GM12878 (cell line): ENCODE measurements around the gene MAPKAPK2. TPM values are rescaled to one million over a fixed set of nuclear protein-coding genes. Genes with fewer than 3 reads are reported as not detected.

Source experiments
- CBFB ChIP-seq: IDR thresholded peaks from 2 replicates; pipeline ENCODE4 v1.6.1; 2016; ENCODE audit warnings: antibody characterized with exemption, low read depth
- CBX3 ChIP-seq: fragments of 200-600 bp; sonication (generic); IDR thresholded peaks from 2 replicates; pipeline ENCODE4 v1.6.1; 2016; ENCODE audit warnings: low read depth, borderline replicate concordance
- CEBPZ ChIP-seq: fragments of 150-350 bp; IDR thresholded peaks from 2 replicates; pipeline ENCODE4 v1.6.1; 2016; ENCODE audit warnings: low read depth, low read length
- EGR1 ChIP-seq, 2 experiments: IDR thresholded peaks; 1 replicate in 1 of 2; 2 replicates in 1 of 2; pipeline ENCODE4 v1.6.1; 2011 to 2012; ENCODE audit warnings: low read depth in 2 of 2, low read length in 2 of 2, borderline replicate concordance in 1 of 2, mild to moderate bottlenecking in 1 of 2, moderate library complexity in 1 of 2
- GATAD2B ChIP-seq: fragments of 450-650 bp; conservative IDR thresholded peaks from 2 replicates; pipeline ENCODE4 v1.6.1; 2017; ENCODE audit warnings: low read depth, mild to moderate bottlenecking, moderate library complexity
- HCFC1 ChIP-seq: fragments of 150-350 bp; IDR thresholded peaks from 2 replicates; pipeline ENCODE4 v1.6.1; 2014; ENCODE audit warnings: low read length
- HDGF ChIP-seq: fragments of 450-650 bp; IDR thresholded peaks from 2 replicates; pipeline ENCODE4 v1.6.1; 2016; ENCODE audit warnings: antibody characterized with exemption
- IRF4 ChIP-seq: IDR thresholded peaks from 2 replicates; pipeline ENCODE4 v1.6.1; 2011; ENCODE audit warnings: low read depth, low read length
- JUND ChIP-seq: IDR thresholded peaks from 2 replicates; pipeline ENCODE4 v1.6.1; 2012; ENCODE audit warnings: low read depth, mild to moderate bottlenecking, low read length, improper control_type of control experiment, moderate library complexity
- NBN ChIP-seq: fragments of 450-650 bp; IDR thresholded peaks from 2 replicates; pipeline ENCODE4 v1.6.1; 2016
- NFYA ChIP-seq: IDR thresholded peaks from 2 replicates; pipeline ENCODE4 v1.6.1; 2011; ENCODE audit warnings: low read depth, mild to moderate bottlenecking, low read length, improper control_type of control experiment, borderline replicate concordance
- PAX5 ChIP-seq: IDR thresholded peaks from 2 replicates; pipeline ENCODE4 v1.6.1; 2011; ENCODE audit warnings: low read depth, low read length, borderline replicate concordance
- POU2F2 ChIP-seq: IDR thresholded peaks from 3 replicates; pipeline ENCODE4 v1.6.1; 2011; ENCODE audit warnings: low read depth, mild to moderate bottlenecking, low read length, borderline replicate concordance
- RB1 ChIP-seq: fragments of 450-650 bp; formaldehyde crosslinking; IDR thresholded peaks from 2 replicates; pipeline ENCODE4 v1.6.1; 2017; ENCODE audit warnings: mild to moderate bottlenecking, borderline replicate concordance
- TBL1XR1 ChIP-seq: IDR thresholded peaks from 2 replicates; pipeline ENCODE4 v1.6.1; 2012; ENCODE audit warnings: low read depth, low read length, improper control_type of control experiment
- WRNIP1 ChIP-seq: IDR thresholded peaks from 2 replicates; pipeline ENCODE4 v1.6.1; 2011; ENCODE audit warnings: low read depth, low read length, improper control_type of control experiment, borderline replicate concordance
- YBX1 ChIP-seq: fragments of 450-650 bp; IDR thresholded peaks from 2 replicates; pipeline ENCODE4 v1.6.1; 2016; ENCODE audit warnings: antibody characterized with exemption
- ZNF687 ChIP-seq: fragments of 450-650 bp; IDR thresholded peaks from 2 replicates; pipeline ENCODE4 v1.6.1; 2017; ENCODE audit warnings: mild to moderate bottlenecking, moderate library complexity
- polyA plus RNA-seq, 11 experiments: library from polyadenylated mRNA; depleted of rRNA in 4 of 11; unstranded in 6 of 11; stranded (reverse) in 5 of 11; fragments of >200 nt; fragmentation: Nextera tagmentation in 4 of 11; fragmentation: Illumina TruSeq in 1 of 11; extraction: Ambion mirVana in 4 of 11; extraction: Trizol in 1 of 11; gene quantifications; 1 replicate in 1 of 11; 2 replicates in 10 of 11; pipeline versions ENCODE4 v1.2.1 to v1.2.3, GENCODE V29; 2011 to 2016; ENCODE audit warnings: inconsistent platforms in 2 of 11, missing spikeins in 2 of 11, low read depth in 1 of 11
- total RNA-seq, 4 experiments: library from RNA; depleted of rRNA in 3 of 4; stranded (reverse); fragments of >200 nt in 3 of 4; fragmentation: Illumina TruSeq in 1 of 4; extraction: Trizol in 1 of 4; gene quantifications; 2 replicates each; pipeline versions ENCODE4 v1.2.1 to v1.2.3, GENCODE V29; 2013 to 2021
- TF ChIP-seq, protein P1 (sequence below): IDR thresholded peaks from 2 replicates; pipeline ENCODE4 v1.6.1; 2012; ENCODE audit warnings: improper control_type of control experiment, low read depth, low read length; ENCODE audit not compliant: insufficient replicate concordance

The MAPKAPK2 gene
- total and polyA plus RNA-seq, 10 of the 15 experiments (the other 5 are each of a cell fraction or from before 2014, with no cell fraction given) = 0.72 to 92.2 (median 49.3) TPM

DNA sequence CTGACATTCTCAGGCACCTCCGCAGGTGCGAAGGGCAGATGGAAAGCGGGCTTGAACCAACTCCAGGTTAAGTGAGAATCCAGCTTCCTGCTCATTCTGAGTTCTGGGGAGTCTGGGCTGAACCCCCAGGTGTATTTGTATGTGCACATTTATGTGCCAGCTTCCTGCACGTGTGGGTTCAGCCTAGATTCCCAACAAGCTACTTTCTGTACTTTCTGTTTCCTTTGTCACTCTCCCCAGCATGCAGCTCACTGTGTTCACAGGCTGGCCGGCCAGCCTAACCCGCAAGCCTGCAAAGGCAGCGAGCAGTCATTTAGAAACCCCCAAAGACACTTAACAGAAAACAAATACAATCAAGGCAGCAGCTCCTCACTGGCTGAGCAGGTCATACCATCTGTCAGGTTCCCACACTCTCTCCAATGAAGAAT is 84.6 kb downstream of the MAPKAPK2 start (continued):
- TF ChIP-seq, protein P1, sequence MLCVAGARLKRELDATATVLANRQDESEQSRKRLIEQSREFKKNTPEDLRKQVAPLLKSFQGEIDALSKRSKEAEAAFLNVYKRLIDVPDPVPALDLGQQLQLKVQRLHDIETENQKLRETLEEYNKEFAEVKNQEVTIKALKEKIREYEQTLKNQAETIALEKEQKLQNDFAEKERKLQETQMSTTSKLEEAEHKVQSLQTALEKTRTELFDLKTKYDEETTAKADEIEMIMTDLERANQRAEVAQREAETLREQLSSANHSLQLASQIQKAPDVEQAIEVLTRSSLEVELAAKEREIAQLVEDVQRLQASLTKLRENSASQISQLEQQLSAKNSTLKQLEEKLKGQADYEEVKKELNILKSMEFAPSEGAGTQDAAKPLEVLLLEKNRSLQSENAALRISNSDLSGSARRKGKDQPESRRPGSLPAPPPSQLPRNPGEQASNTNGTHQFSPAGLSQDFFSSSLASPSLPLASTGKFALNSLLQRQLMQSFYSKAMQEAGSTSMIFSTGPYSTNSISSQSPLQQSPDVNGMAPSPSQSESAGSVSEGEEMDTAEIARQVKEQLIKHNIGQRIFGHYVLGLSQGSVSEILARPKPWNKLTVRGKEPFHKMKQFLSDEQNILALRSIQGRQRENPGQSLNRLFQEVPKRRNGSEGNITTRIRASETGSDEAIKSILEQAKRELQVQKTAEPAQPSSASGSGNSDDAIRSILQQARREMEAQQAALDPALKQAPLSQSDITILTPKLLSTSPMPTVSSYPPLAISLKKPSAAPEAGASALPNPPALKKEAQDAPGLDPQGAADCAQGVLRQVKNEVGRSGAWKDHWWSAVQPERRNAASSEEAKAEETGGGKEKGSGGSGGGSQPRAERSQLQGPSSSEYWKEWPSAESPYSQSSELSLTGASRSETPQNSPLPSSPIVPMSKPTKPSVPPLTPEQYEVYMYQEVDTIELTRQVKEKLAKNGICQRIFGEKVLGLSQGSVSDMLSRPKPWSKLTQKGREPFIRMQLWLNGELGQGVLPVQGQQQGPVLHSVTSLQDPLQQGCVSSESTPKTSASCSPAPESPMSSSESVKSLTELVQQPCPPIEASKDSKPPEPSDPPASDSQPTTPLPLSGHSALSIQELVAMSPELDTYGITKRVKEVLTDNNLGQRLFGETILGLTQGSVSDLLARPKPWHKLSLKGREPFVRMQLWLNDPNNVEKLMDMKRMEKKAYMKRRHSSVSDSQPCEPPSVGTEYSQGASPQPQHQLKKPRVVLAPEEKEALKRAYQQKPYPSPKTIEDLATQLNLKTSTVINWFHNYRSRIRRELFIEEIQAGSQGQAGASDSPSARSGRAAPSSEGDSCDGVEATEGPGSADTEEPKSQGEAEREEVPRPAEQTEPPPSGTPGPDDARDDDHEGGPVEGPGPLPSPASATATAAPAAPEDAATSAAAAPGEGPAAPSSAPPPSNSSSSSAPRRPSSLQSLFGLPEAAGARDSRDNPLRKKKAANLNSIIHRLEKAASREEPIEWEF = no peak
- TF ChIP-seq TBL1XR1 = peak; percentile 84
- TF ChIP-seq HDGF = no peak
- no peak for TF ChIP-seq CBX3
- TF ChIP-seq CBFB = peak; percentile 70; the same call in 1 of the 2 replicates
- TF ChIP-seq IRF4 = peak; percentile 86
- no peak for TF ChIP-seq YBX1
- peak; percentile 98; the same call in 1 of the 2 replicates for TF ChIP-seq GATAD2B
- 0 out of 3 replicates have a peak, but pooled peaks of 1 of the 2 experiments have one; percentile 17 for TF ChIP-seq EGR1 (IDR thresholded peaks at IDR 0.05; ENCODE audit: borderline replicate concordance in 1 of 2, low read depth in 2 of 2, low read length in 2 of 2)
- no peak for TF ChIP-seq WRNIP1
- peak; percentile 90 for TF ChIP-seq JUND
- TF ChIP-seq HCFC1 = no peak
- no peak for TF ChIP-seq NFYA
- TF ChIP-seq PAX5 = peak; percentile 72; the same call in 1 of the 2 replicates
- no peak for TF ChIP-seq RB1
- no peak for TF ChIP-seq CEBPZ
- peak; percentile 85; the same call in 1 of the 3 replicates for TF ChIP-seq POU2F2
- peak; percentile 88 for TF ChIP-seq ZNF687
- peak; percentile 81 for TF ChIP-seq NBN
